Caco-2 (cell line): ENCODE measurements around the gene RCL1. TPM values are rescaled to one million over a fixed set of nuclear protein-coding genes. Genes with fewer than 3 reads are reported as not detected.

Experiments used
- BruUV-seq: library from RNA; stranded (reverse); fragments of 400-500 nt; replicated peaks from 2 replicates; lab custom pipeline; 2021; lab: Mats Ljungman, UMichigan
- CTCF ChIA-PET: fragments of 300-600 bp; sonication (Branson Sonifier 250); formaldehyde crosslinking; loops from one replicate; lab custom pipeline; 2022; ENCODE audit warnings: antibody characterized with exemption; lab: Charles Lee
- POLR2A ChIA-PET: fragments of 300-600 bp; sonication (Branson Sonifier 250); formaldehyde crosslinking; loops from one replicate; lab custom pipeline; 2022; ENCODE audit warnings: antibody characterized with exemption; lab: Charles Lee
- DNase-seq, 2 experiments: peaks; one replicate each; pipeline versions ENCODE4 v3.0.0 to v3.0.0-alpha.2; 2020 to 2022
- H3K27me3 ChIP-seq: replicated peaks from 2 replicates; pipeline ENCODE4 v1.6.0; 2011; ENCODE audit warnings: low read length; ENCODE audit not compliant: control insufficient read depth, insufficient read depth
- H3K36me3 ChIP-seq: 2 replicates; pipeline ENCODE4 v1.5.1; 2011; ENCODE audit warnings: low read length; ENCODE audit not compliant: control insufficient read depth, insufficient read depth
- H3K4me1 ChIP-seq: fragments of 250-450 bp; sonication (Bioruptor Pico); 2 replicates; pipeline ENCODE4 v1.5.1; 2020; ENCODE audit warnings: mild to moderate bottlenecking
- H3K4me3 ChIP-seq: 2 replicates; pipeline ENCODE4 v1.5.1; 2011; ENCODE audit warnings: low read depth, mild to moderate bottlenecking, control low read depth, low read length
- H3K9me3 ChIP-seq: fragments of 250-450 bp; sonication (Bioruptor Pico); 2 replicates; pipeline ENCODE4 v1.5.1; 2020; ENCODE audit warnings: mild to moderate bottlenecking, moderate library complexity
- H3K27ac Mint-ChIP-seq: one replicate; pipeline ENCODE4 v1.8.0; 2022; ENCODE audit warnings: mixed read lengths; ENCODE audit not compliant: unreplicated experiment
- H3K27me3 Mint-ChIP-seq: one replicate; pipeline ENCODE4 v1.8.0; 2022; ENCODE audit warnings: mixed read lengths; ENCODE audit not compliant: insufficient read depth, unreplicated experiment
- H3K36me3 Mint-ChIP-seq: one replicate; pipeline ENCODE4 v1.8.0; 2022; ENCODE audit warnings: mild to moderate bottlenecking, mixed read lengths; ENCODE audit not compliant: insufficient read depth, unreplicated experiment
- H3K4me1 Mint-ChIP-seq: one replicate; pipeline ENCODE4 v1.8.0; 2022; ENCODE audit warnings: low read depth, mixed read lengths; ENCODE audit not compliant: unreplicated experiment
- H3K4me3 Mint-ChIP-seq: one replicate; pipeline ENCODE4 v1.8.0; 2022; ENCODE audit warnings: mild to moderate bottlenecking, moderate library complexity, mixed read lengths; ENCODE audit not compliant: unreplicated experiment
- H3K9me3 Mint-ChIP-seq: one replicate; pipeline ENCODE4 v1.8.0; 2022; ENCODE audit warnings: mixed read lengths; ENCODE audit not compliant: unreplicated experiment
- intact Hi-C: fragments of 100-400 bp; cut with micrococcal nuclease; formaldehyde crosslinking; loops from one replicate; pipeline ENCODE4 v1.10.0; 2022; ENCODE audit not compliant: unreplicated experiment
- total RNA-seq: library from RNA; stranded (reverse); gene quantifications from 2 replicates; pipeline ENCODE4 v1.2.3, GENCODE V29; 2022
- TF ChIP-seq, protein P1 (sequence below), 2 experiments: fragments of 200-600 bp in 1 of 2; IDR thresholded peaks; 1 replicate in 1 of 2; 2 replicates in 1 of 2; pipeline versions ENCODE4 v1.5.1 to v1.8.0; 2011 to 2022; ENCODE audit warnings: antibody characterized with exemption in 1 of 2, control low read depth in 1 of 2, inconsistent platforms in 1 of 2, low read depth in 1 of 2, low read length in 1 of 2, mild to moderate bottlenecking in 1 of 2, moderate library complexity in 1 of 2; ENCODE audit not compliant: insufficient read depth in 1 of 2, severe bottlenecking in 1 of 2, unreplicated experiment in 1 of 2

Gene RCL1
- total RNA-seq, 1 experiment from 2014 or later = 15.7 TPM

DNA sequence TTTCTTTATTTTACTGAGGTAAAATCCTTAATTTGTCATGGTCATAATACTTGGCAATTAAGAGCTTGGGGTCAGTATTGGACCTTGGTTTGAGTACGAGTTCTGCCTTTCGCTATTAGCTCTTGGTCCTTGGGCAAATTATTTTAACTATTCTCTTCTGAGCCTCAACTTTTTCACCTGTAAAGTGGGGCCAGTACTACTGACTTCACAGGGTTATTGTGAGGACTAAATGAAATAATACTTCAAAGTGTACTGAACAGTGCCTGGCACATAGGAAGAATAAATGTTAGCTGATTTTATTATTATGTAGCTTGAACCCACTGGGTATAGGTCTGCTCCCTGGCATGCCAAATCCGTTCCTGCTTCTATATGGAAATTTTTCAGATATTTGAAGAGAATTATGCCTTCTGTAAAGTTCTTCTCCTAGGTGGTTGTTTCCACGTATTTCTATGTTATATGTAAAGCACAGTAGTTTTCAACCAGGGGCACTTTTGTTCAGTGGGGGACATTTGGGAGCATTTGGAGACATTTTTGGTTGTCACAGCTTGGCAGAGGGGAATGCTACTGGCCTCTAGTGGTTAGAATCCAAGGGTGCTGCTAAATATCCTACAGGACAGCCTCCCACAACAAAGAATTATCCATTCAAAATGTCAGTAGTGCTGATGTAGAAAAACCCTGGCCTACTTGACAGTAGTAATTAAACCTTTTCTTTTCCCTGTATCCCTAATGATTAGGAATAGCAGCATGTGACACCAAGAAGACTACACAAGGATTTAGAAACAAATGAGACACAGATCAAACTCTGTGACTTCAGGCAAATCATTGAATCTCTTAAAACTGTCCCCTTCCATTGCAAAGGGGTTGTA lies 4.5 kb downstream of the RCL1 start:
- H3K36me3 Mint-ChIP-seq = peaks cover 6% of the 10 kb centered on the region
- peaks cover 6% of the 10 kb centered on the region for H3K4me1 Mint-ChIP-seq
- no TSS peak for BruUV-seq
- CTCF ChIA-PET = no interaction called here
- POLR2A ChIA-PET = no interaction called here
- no peaks in the 10 kb centered on the region for H3K9me3 ChIP-seq
- no peak overlapping the region for H3K4me3 ChIP-seq
- H3K36me3 ChIP-seq = no peaks in the 10 kb centered on the region
- TF ChIP-seq, protein P1, sequence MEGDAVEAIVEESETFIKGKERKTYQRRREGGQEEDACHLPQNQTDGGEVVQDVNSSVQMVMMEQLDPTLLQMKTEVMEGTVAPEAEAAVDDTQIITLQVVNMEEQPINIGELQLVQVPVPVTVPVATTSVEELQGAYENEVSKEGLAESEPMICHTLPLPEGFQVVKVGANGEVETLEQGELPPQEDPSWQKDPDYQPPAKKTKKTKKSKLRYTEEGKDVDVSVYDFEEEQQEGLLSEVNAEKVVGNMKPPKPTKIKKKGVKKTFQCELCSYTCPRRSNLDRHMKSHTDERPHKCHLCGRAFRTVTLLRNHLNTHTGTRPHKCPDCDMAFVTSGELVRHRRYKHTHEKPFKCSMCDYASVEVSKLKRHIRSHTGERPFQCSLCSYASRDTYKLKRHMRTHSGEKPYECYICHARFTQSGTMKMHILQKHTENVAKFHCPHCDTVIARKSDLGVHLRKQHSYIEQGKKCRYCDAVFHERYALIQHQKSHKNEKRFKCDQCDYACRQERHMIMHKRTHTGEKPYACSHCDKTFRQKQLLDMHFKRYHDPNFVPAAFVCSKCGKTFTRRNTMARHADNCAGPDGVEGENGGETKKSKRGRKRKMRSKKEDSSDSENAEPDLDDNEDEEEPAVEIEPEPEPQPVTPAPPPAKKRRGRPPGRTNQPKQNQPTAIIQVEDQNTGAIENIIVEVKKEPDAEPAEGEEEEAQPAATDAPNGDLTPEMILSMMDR (IDR thresholded peaks at IDR 0.05; ENCODE audit: insufficient read depth in 1 of 2, low read depth in 1 of 2, low read length in 1 of 2, severe bottlenecking in 1 of 2, unreplicated experiment in 1 of 2) = peak; percentile 45 to 47
- no peaks in the 10 kb centered on the region for H3K4me1 ChIP-seq
- H3K27me3 ChIP-seq = no peaks in the 10 kb centered on the region
- H3K27me3 Mint-ChIP-seq = no peaks in the 10 kb centered on the region
- no peak overlapping the region for H3K4me3 Mint-ChIP-seq
- DNase-seq = peak in 1 of 2 experiments; percentile 39
- no peak overlapping the region for H3K27ac Mint-ChIP-seq
- H3K9me3 Mint-ChIP-seq = no peaks in the 10 kb centered on the region
- intact Hi-C loops = no loop called here

DNA sequence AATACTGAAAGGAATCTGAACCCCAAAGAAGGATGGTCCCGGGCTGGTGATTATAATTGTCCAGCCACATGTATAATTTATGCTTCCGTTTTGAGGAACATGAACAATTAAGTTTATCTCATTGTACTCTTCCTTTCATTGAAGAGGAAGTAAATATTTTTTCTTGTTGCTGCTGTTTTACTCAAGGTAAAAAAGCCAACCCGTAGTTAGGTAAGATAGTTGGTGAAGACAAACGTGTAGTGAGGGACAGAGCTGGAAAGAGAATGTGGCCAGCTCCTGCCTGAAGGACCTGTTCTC lies 5.1 kb downstream of the RCL1 start:
- no peaks in the 10 kb centered on the region for H3K27me3 ChIP-seq
- DNase-seq = no peak
- H3K9me3 ChIP-seq = no peaks in the 10 kb centered on the region
- no peak overlapping the region for H3K27ac Mint-ChIP-seq
- no peak overlapping the region for H3K4me3 ChIP-seq
- H3K4me1 Mint-ChIP-seq = peaks cover 6% of the 10 kb centered on the region
- H3K9me3 Mint-ChIP-seq = no peaks in the 10 kb centered on the region
- POLR2A ChIA-PET = interaction anchor here (0.6 kb wide), 1 partner anchor 31 kb away, joined by 3 read pairs; no protein-coding TSS in a partner anchor
- no TSS peak for BruUV-seq
- intact Hi-C loops = no loop called here
- peaks cover 3% of the 10 kb centered on the region for H3K36me3 Mint-ChIP-seq
- CTCF ChIA-PET = no interaction called here
- H3K4me3 Mint-ChIP-seq = no peak overlapping the region
- no peaks in the 10 kb centered on the region for H3K4me1 ChIP-seq
- no peaks in the 10 kb centered on the region for H3K36me3 ChIP-seq
- H3K27me3 Mint-ChIP-seq = no peaks in the 10 kb centered on the region
- TF ChIP-seq, protein P1 (IDR thresholded peaks at IDR 0.05; ENCODE audit: insufficient read depth in 1 of 2, low read depth in 1 of 2, low read length in 1 of 2, severe bottlenecking in 1 of 2, unreplicated experiment in 1 of 2) = no peak

DNA sequence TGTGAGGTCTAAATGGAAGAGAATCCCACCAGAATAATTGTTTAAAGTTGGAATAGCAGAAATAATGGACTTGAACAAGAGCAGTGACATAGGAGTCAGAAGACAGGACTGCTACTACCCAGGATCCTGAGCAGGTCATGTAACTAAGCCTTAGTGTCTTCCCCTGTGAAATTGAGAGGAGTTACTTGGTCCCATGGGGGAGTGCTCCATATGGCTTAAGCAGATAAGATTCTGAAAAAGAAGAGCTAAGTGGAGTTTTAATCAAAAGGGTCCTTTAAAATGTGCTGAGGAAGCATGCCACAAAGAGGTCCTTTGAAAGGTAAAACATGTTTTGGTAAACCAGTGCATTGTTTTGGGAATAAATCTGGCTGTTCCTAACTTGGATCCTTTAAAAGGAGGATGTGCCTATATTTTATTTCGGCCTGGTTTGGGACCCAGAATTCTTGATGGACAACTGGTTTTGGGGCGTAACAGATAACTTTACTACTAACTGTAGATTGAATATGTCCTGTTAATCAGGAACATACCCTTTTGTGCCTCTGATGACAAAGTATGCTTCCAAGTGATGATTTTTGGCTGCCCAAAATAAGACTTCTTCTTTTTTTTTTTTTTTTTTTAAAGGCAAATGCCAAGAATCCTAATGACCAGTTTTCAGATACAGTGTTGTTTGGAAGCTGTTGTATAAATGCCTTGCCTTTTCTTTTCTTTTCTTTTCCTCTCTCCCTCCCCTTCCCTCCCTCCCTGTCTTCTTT lies 5.7 kb downstream of the RCL1 start:
- TF ChIP-seq, protein P1 (IDR thresholded peaks at IDR 0.05; ENCODE audit: insufficient read depth in 1 of 2, low read depth in 1 of 2, low read length in 1 of 2, severe bottlenecking in 1 of 2, unreplicated experiment in 1 of 2) = no peak
- ChIA-PET POLR2A (interaction anchor here (0.6 kb wide), 1 partner anchor 30 kb away, joined by 3 read pairs; no protein-coding TSS in a partner anchor), CTCF (no interaction called here)
- intact Hi-C loops = no loop called here
- Histone ChIP-seq H3K36me3 (no peaks in the 10 kb centered on the region), H3K4me1 (no peaks in the 10 kb centered on the region), H3K4me3 (no peak overlapping the region), H3K27me3 (no peaks in the 10 kb centered on the region), H3K9me3 (no peaks in the 10 kb centered on the region)
- H3K27ac Mint-ChIP-seq = no peak overlapping the region
- no TSS peak for BruUV-seq
- H3K27me3 Mint-ChIP-seq = no peaks in the 10 kb centered on the region
- peaks cover 6% of the 10 kb centered on the region for H3K4me1 Mint-ChIP-seq
- DNase-seq = no peak
- no peaks in the 10 kb centered on the region for H3K36me3 Mint-ChIP-seq
- no peak overlapping the region for H3K4me3 Mint-ChIP-seq
- no peaks in the 10 kb centered on the region for H3K9me3 Mint-ChIP-seq
